Adrenal gland (tissue), 12 donors: ENCODE data around the gene MEGF11. TPM values are rescaled to one million over a fixed set of nuclear protein-coding genes. Genes with fewer than 3 reads are reported as not detected.

ENCODE experiments used
- DNase-seq, 7 donors: peaks; one replicate each; pipeline ENCODE4 v3.0.0-alpha.2; 2019 to 2020
- H3K27ac ChIP-seq, 5 donors: fragments of 200-600 bp; sonication (generic) in 4 of 5; 1 replicate in 3 of 5; 2 replicates in 2 of 5; pipeline versions ENCODE4 v1.5.1 to v1.8.0; 2016 to 2020; ENCODE audit warnings: mild to moderate bottlenecking in 1 of 5
- H3K27me3 ChIP-seq: fragments of 200-600 bp; 2 replicates; pipeline ENCODE4 v1.8.0; 2021
- H3K36me3 ChIP-seq, 2 donors: fragments of 200-600 bp; replicated peaks in 1 of 2; 1 replicate in 1 of 2; 2 replicates in 1 of 2; pipeline versions ENCODE4 v1.5.1 to v1.8.0; 2018 to 2022
- H3K4me1 ChIP-seq, 2 donors: fragments of 200-600 bp; replicated peaks in 1 of 2; 1 replicate in 1 of 2; 2 replicates in 1 of 2; pipeline versions ENCODE4 v1.5.1 to v1.8.0; 2018 to 2021
- H3K4me3 ChIP-seq, 4 donors: fragments of 200-600 bp; sonication (generic) in 3 of 4; one replicate each; pipeline ENCODE4 v1.5.1; 2016 to 2018
- H3K9me3 ChIP-seq, 3 donors: fragments of 200-600 bp; sonication (generic) in 1 of 3; replicated peaks in 1 of 3; 1 replicate in 2 of 3; 2 replicates in 1 of 3; pipeline versions ENCODE4 v1.5.1 to v1.8.0; 2016 to 2021
- POLR2A ChIP-seq, 2 donors: fragments of 450-650 bp; IDR thresholded peaks; one replicate each; pipeline ENCODE4 v1.6.1; 2017; ENCODE audit warnings: antibody characterized with exemption in 2 of 2, mild to moderate bottlenecking in 2 of 2, moderate library complexity in 1 of 2
- WGBS, 4 donors: extraction: QIAGEN DNeasy Blood & Tissue Kit in 2 of 4; methylation state at CpG; one replicate each; pipeline versions ENCODE4 v1.1.5 to v1.1.7; 2013 to 2017; 5-methylcytosine and 5-hydroxymethylcytosine counted together
- intact Hi-C, 2 donors: fragments of 100-400 bp; cut with DNase I; formaldehyde crosslinking; loops; one replicate each; pipeline versions ENCODE4 v1.14.1 to v1.15.0; 2022 to 2023
- polyA plus RNA-seq, 3 donors: library from polyadenylated mRNA; stranded (reverse); fragments of 200-250 nt in 2 of 3; fragments of 350-450 nt in 1 of 3; fragmentation: Illumina TruSeq in 1 of 3; extraction: RNeasy Lipid Tissue Mini Kit (QIAGEN cat#74804) in 1 of 3; gene quantifications; one replicate each; pipeline ENCODE4 v1.2.3, GENCODE V29; 2013 to 2014
- total RNA-seq, 9 donors: library from RNA; depleted of rRNA in 4 of 9; stranded (reverse); fragments of >200 nt in 4 of 9; fragments of 120-200 nt in 1 of 9; fragmentation: NEBNext Ultra II Directional in 1 of 9; extraction: Animal tissue kit (Norgen Biotek cat#: 25700) in 1 of 9; gene quantifications; one replicate each; pipeline versions ENCODE4 v1.1.0 to v1.2.4, GENCODE V29; 2013 to 2023
- TF ChIP-seq, protein P1 (sequence below), 6 experiments: fragments of 450-650 bp in 4 of 6; fragments of 200-600 bp in 2 of 6; sonication (generic) in 1 of 6; IDR thresholded peaks; 1 replicate in 5 of 6; 2 replicates in 1 of 6; pipeline versions ENCODE4 v1.5.1 to v1.8.0; 2016 to 2021; ENCODE audit warnings: antibody characterized with exemption in 6 of 6, mild to moderate bottlenecking in 2 of 6, moderate library complexity in 1 of 6
- donor health status: healthy with polysubstance abuse.
- donor health status: Bipolar disorder and iron deficiency.
- donor health status: DM: yes; HTN: yes; CAD: no.
- donor health status: DM: no; HTN: no; CAD: no.
- donor health status: DM: no; HTN: no; CAD: no.
- donor health status: DM: yes; HTN: yes; CAD: no.

MEGF11 gene
- total and polyA plus RNA-seq, 12 donors: 0.04 to 0.98 (median 0.14) TPM; not detected in 5

- Histone ChIP-seq H3K4me3 (no peak overlapping the region), H3K27ac (no peak overlapping the region), H3K27me3 (no peaks in the 10 kb centered on the region), H3K9me3 (no peaks in the 10 kb centered on the region), H3K4me1 (no peaks in the 10 kb centered on the region), H3K36me3 (no peaks in the 10 kb centered on the region)
- intact Hi-C loops: no loop called here
- WGBS, 4 donors: 88 to 97% (median 91%) methylated on average over 6 of the region's 6 CpGs
- DNase-seq: no peak
- TF ChIP-seq, protein P1, sequence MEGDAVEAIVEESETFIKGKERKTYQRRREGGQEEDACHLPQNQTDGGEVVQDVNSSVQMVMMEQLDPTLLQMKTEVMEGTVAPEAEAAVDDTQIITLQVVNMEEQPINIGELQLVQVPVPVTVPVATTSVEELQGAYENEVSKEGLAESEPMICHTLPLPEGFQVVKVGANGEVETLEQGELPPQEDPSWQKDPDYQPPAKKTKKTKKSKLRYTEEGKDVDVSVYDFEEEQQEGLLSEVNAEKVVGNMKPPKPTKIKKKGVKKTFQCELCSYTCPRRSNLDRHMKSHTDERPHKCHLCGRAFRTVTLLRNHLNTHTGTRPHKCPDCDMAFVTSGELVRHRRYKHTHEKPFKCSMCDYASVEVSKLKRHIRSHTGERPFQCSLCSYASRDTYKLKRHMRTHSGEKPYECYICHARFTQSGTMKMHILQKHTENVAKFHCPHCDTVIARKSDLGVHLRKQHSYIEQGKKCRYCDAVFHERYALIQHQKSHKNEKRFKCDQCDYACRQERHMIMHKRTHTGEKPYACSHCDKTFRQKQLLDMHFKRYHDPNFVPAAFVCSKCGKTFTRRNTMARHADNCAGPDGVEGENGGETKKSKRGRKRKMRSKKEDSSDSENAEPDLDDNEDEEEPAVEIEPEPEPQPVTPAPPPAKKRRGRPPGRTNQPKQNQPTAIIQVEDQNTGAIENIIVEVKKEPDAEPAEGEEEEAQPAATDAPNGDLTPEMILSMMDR (IDR thresholded peaks at IDR 0.05): no peak
These were observed 304.5 kb downstream of the MEGF11 start for GRCh38 chr15:65949011-65949410.

- TF ChIP-seq, protein P1 (IDR thresholded peaks at IDR 0.05): no peak
- no peak for TF ChIP-seq POLR2A (IDR thresholded peaks at IDR 0.05)
- H3K9me3 ChIP-seq: no peaks in the 10 kb centered on the region
- no peaks in the 10 kb centered on the region for H3K27me3 ChIP-seq
- no peak for DNase-seq
- no peak overlapping the region for H3K27ac ChIP-seq
- H3K4me3 ChIP-seq: no peak overlapping the region
- H3K36me3 ChIP-seq: no peaks in the 10 kb centered on the region
- no peaks in the 10 kb centered on the region for H3K4me1 ChIP-seq
- WGBS, 4 donors: 76 to 85% (median 81%) methylated on average over 8 of the region's 8 CpGs
- intact Hi-C loops: no loop called here
These were observed 305.2 kb downstream of the MEGF11 start for GRCh38 chr15:65948383-65948782.

- no peak for DNase-seq
- no peak for TF ChIP-seq POLR2A (IDR thresholded peaks at IDR 0.05)
- TF ChIP-seq, protein P1 (IDR thresholded peaks at IDR 0.05): no peak
- H3K36me3 ChIP-seq: no peaks in the 10 kb centered on the region
- no peaks in the 10 kb centered on the region for H3K9me3 ChIP-seq
- no peaks in the 10 kb centered on the region for H3K27me3 ChIP-seq
- H3K4me1 ChIP-seq: no peaks in the 10 kb centered on the region
- H3K4me3 ChIP-seq: no peak overlapping the region
- WGBS, 4 donors: 83 to 89% (median 86%) methylated on average over 2 to 3 of the region's 3 CpGs
- no peak overlapping the region for H3K27ac ChIP-seq
- intact Hi-C loops: no loop called here
These were observed 306.5 kb downstream of the MEGF11 start for GRCh38 chr15:65947041-65947440.

DNA sequence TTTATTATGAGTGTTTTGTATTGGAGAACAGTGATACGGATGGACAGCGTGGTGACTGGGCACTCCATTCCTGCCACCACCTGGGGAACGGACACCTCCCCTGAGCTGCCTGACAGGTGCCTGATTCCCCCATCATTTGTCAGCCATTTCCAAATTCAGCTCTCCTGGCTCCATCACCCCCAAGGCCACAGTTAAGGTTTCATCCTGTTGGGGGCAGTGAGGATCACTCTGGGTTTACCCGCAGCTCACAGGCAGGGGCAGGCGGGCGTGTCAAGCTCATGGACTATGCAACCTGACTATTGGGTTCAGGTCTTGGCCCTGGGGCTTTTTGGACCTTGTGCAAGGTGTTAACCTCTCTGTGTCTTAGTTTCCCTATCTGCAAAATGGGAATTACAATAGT lies 307.9 kb downstream of the MEGF11 start:
- intact Hi-C loops: no loop called here
- Histone ChIP-seq H3K4me1 (no peaks in the 10 kb centered on the region), H3K4me3 (no peak overlapping the region), H3K27ac (no peak overlapping the region), H3K36me3 (no peaks in the 10 kb centered on the region), H3K9me3 (no peaks in the 10 kb centered on the region), H3K27me3 (no peaks in the 10 kb centered on the region)
- WGBS, 4 donors: 92 to 96% (median 93%) methylated on average over 4 to 6 of the region's 6 CpGs
- TF ChIP-seq, protein P1 (IDR thresholded peaks at IDR 0.05): no peak
- TF ChIP-seq POLR2A (IDR thresholded peaks at IDR 0.05): no peak
- no peak for DNase-seq
